PFSK-1 (cell line): ENCODE data around the gene MAP6. TPM values are rescaled to one million over a fixed set of nuclear protein-coding genes. Genes with fewer than 3 reads are reported as not detected.
A peak's percentile ranks its signal among the peaks of the same experiment; 100 is the strongest.

Experiments
- FOXP2 ChIP-seq: optimal IDR thresholded peaks from 2 replicates; pipeline ENCODE3; 2011; ENCODE audit warnings: borderline replicate concordance, control low read depth, inconsistent platforms; ENCODE audit not compliant: insufficient read depth; ENCODE audit errors: extremely low read length, extremely low read depth
- POLR2AphosphoS5 ChIP-seq: IDR thresholded peaks from 2 replicates; pipeline ENCODE4 v1.6.1; 2012; ENCODE audit warnings: low read depth, mild to moderate bottlenecking, control low read depth, low read length, moderate library complexity
- SIN3A ChIP-seq: IDR thresholded peaks from 2 replicates; pipeline ENCODE4 v1.6.1; 2012; ENCODE audit warnings: mild to moderate bottlenecking, low read length, moderate library complexity, borderline replicate concordance; ENCODE audit not compliant: insufficient read depth
- TAF1 ChIP-seq: IDR thresholded peaks from 2 replicates; pipeline ENCODE4 v1.6.1; 2012; ENCODE audit warnings: low read length, control low read depth, borderline replicate concordance; ENCODE audit not compliant: insufficient read depth
- polyA plus RNA-seq: library from polyadenylated mRNA; unstranded; fragments of >200 nt; gene quantifications from one replicate; pipeline ENCODE4 v1.2.1, GENCODE V29; 2012; ENCODE audit warnings: low read depth, missing spikeins; ENCODE audit not compliant: insufficient read length
- TF ChIP-seq, protein P1 (sequence below), 2 experiments: IDR thresholded peaks; 2 replicates each; pipeline versions ENCODE4 v1.6.1 to v1.8.0; 2011 to 2012; ENCODE audit warnings: low read depth in 2 of 2, low read length in 2 of 2, control low read depth in 1 of 2, inconsistent platforms in 1 of 2, mild to moderate bottlenecking in 1 of 2, moderate library complexity in 1 of 2; ENCODE audit not compliant: insufficient read depth in 1 of 2

Gene MAP6
- polyA plus RNA-seq = 0.44 TPM

DNA sequence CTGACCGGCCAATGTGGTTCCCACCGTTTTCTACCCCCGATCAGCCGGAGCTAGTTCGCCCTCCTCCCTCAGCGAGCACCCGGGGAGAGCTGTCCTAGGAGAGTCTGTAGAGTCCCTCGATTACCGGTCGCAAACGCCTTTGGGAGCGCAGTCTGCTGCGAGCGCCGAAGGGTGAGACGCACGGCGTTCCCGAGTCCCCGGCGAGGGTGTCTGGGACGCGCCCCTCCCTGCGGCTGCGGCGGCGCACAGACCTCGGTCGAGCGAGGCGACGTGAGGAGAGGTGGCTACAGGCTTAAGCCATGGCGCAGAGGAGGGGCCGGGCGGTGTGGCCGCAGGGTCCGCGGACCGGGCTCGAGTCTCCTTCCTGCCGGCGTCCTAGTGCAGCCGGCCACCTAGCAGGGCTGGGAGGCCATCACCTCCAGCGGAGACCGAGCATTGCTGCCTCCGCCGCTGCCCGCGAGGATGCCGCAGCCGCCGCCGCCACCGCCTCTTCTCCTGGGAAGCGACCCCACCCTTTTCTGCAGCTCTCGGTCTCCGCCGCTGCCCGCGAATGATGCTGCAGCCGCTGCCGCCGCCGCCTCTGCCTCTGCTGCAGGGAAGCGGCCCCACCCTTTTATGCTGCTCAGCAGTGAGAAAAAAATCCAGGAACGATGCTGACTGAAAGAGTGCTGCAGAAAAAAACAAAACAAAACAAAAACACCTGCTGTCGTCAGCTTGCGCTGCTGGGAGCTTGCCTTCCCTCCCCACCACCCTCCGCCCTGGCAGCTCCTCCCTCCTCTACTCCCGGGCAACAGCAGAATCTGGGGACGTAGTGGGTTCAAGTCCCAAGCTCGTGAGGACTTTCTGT, at the start of gene MAP6:
MAP6 (minus strand) TSS at position 588 of the 847 bp plus-strand sequence. CDS start 669 bp downstream, outside the sequence.
- peak; percentile 22 for TF ChIP-seq FOXP2
- TF ChIP-seq, protein P1, sequence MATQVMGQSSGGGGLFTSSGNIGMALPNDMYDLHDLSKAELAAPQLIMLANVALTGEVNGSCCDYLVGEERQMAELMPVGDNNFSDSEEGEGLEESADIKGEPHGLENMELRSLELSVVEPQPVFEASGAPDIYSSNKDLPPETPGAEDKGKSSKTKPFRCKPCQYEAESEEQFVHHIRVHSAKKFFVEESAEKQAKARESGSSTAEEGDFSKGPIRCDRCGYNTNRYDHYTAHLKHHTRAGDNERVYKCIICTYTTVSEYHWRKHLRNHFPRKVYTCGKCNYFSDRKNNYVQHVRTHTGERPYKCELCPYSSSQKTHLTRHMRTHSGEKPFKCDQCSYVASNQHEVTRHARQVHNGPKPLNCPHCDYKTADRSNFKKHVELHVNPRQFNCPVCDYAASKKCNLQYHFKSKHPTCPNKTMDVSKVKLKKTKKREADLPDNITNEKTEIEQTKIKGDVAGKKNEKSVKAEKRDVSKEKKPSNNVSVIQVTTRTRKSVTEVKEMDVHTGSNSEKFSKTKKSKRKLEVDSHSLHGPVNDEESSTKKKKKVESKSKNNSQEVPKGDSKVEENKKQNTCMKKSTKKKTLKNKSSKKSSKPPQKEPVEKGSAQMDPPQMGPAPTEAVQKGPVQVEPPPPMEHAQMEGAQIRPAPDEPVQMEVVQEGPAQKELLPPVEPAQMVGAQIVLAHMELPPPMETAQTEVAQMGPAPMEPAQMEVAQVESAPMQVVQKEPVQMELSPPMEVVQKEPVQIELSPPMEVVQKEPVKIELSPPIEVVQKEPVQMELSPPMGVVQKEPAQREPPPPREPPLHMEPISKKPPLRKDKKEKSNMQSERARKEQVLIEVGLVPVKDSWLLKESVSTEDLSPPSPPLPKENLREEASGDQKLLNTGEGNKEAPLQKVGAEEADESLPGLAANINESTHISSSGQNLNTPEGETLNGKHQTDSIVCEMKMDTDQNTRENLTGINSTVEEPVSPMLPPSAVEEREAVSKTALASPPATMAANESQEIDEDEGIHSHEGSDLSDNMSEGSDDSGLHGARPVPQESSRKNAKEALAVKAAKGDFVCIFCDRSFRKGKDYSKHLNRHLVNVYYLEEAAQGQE (IDR thresholded peaks at IDR 0.05; ENCODE audit: insufficient read depth in 1 of 2, low read depth in 2 of 2, low read length in 2 of 2) = no peak

DNA sequence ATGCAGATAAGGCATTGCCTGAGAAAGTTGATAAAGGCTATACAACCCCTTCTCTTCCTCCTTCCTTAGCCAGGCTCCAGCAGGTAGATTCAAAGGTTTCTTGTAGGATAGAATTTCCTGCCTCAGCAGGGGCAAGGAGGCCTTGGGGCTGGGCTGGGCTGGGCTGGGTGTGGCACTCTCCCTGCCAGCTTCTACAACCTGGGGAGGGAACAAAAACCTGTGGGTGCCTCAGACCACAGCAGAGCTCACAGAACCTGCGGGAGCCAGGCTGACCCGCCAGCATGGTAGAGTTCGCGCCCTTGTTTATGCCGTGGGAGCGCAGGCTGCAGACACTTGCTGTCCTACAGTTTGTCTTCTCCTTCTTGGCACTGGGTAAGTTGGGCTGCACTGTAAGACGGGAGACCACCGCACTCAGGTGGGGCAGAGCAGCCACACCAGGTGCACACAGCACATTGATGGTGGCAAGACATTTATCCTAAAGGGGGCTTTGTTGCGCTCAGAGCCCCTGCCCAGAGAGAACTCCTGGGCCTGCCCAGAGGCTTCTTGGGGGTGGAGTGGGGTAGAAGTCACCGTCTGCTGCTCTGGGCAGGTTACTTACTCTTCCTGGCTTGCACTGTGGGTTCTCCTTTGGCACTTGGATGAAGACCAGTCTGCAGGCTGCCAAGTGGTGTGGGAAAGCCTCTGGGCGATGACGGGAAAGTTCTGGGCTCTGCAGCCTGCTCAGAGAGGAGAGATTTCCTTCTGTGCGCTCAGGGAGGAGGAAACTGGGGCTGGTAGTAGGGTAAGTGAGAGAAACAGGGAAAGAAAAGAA, 49.0 kb upstream of the MAP6 start, which contains the start of gene MOGAT2:
MOGAT2 (plus strand) TSS at position 231 of the 811 bp plus-strand sequence; CDS start at position 282, 51 bp downstream.
- TF ChIP-seq TAF1 = no peak
- TF ChIP-seq FOXP2 = no peak
- no peak for TF ChIP-seq SIN3A
- no peak for TF ChIP-seq POLR2AphosphoS5
- TF ChIP-seq, protein P1 (IDR thresholded peaks at IDR 0.05; ENCODE audit: insufficient read depth in 1 of 2, low read depth in 2 of 2, low read length in 2 of 2) = no peak

DNA sequence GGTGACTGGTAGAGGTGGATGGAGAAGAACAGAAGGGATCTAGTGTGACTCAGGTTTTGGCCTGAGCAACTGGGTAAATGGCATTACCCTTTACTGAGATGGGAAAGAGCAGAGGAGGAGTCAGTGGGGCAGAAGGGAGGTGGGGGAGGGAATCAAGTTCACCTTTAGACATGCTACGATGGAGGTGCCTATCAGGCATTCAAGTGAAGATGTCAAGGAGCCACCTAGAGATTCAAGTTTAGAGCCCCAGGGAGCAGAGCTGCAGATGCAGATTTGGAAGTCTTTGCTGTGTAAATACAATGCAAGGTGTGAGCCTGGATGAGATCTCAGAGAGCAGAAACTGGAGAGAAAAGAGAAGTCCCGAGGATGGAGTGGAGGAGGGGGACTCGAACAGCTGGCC, 47.8 kb upstream of the MAP6 start:
- TF ChIP-seq POLR2AphosphoS5 (no peak), TAF1 (no peak), FOXP2 (no peak), SIN3A (no peak)
- TF ChIP-seq, protein P1 (IDR thresholded peaks at IDR 0.05; ENCODE audit: insufficient read depth in 1 of 2, low read depth in 2 of 2, low read length in 2 of 2) = no peak

DNA sequence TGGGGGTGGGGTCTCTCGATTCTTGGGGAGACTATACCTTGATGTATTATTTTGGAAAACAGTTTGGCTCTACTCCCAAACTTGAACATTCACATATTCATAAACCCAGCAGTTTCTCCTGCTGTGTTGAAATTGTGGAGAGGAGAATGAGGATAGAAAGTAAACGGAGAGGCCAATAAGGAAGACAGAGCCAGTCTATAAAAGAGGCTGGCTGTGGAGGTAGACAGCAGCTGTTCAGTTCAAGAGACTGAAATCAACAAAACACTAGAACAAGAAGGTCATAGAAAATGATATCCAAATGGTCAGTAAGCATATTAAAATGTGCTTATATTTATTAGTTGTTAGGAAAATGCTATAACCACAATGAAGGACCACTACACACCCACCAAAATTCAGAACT, 46.9 kb upstream of the MAP6 start:
- TF ChIP-seq, protein P1 (IDR thresholded peaks at IDR 0.05; ENCODE audit: insufficient read depth in 1 of 2, low read depth in 2 of 2, low read length in 2 of 2) = no peak
- no peak for TF ChIP-seq POLR2AphosphoS5
- no peak for TF ChIP-seq FOXP2
- TF ChIP-seq TAF1 = no peak
- no peak for TF ChIP-seq SIN3A
